Activated T-helper 2 cell treated with anti-CD3 and anti-CD28 coated beads, Interferon-gamma antibody, Interleukin-2, Interleukin-4, amounts not matched to agents 10 μg/mL and 5 μg/mL and 100 μg/mL, durations not matched to agents 14 hours and 24 hours and 36 hours (primary cell): ENCODE results near the gene RPS17. TPM values are rescaled to one million over a fixed set of nuclear protein-coding genes. Genes with fewer than 3 reads are reported as not detected.

ENCODE experiments used
- DNase-seq: peaks from one replicate; pipeline ENCODE4 v3.0.0; 2021; ENCODE audit warnings: low spot score
- H3K27ac Mint-ChIP-seq: one replicate; pipeline ENCODE4 v1.8.0; 2021; ENCODE audit warnings: mixed read lengths
- H3K27me3 Mint-ChIP-seq: one replicate; pipeline ENCODE4 v1.8.0; 2021; ENCODE audit warnings: low read depth, mixed read lengths
- H3K36me3 Mint-ChIP-seq: one replicate; pipeline ENCODE4 v1.8.0; 2021; ENCODE audit warnings: low read depth, mixed read lengths
- H3K4me1 Mint-ChIP-seq: one replicate; pipeline ENCODE4 v1.8.0; 2021; ENCODE audit warnings: low read depth, mixed read lengths
- H3K4me3 Mint-ChIP-seq: one replicate; pipeline ENCODE4 v1.8.0; 2021; ENCODE audit warnings: low read depth, mild to moderate bottlenecking, moderate library complexity, mixed read lengths
- H3K9me3 Mint-ChIP-seq: one replicate; pipeline ENCODE4 v1.8.0; 2021; ENCODE audit warnings: mixed read lengths
- intact Hi-C: fragments of 100-400 bp; cut with micrococcal nuclease; formaldehyde crosslinking; loops from one replicate; pipeline ENCODE4 v1.15.1; 2023
- total RNA-seq: library from RNA; stranded (reverse); gene quantifications from 2 replicates; pipeline ENCODE4 v1.2.3, GENCODE V29; 2022

RPS17 gene
- total RNA-seq = 2,500 and 2,516 TPM in 2 replicates

DNA sequence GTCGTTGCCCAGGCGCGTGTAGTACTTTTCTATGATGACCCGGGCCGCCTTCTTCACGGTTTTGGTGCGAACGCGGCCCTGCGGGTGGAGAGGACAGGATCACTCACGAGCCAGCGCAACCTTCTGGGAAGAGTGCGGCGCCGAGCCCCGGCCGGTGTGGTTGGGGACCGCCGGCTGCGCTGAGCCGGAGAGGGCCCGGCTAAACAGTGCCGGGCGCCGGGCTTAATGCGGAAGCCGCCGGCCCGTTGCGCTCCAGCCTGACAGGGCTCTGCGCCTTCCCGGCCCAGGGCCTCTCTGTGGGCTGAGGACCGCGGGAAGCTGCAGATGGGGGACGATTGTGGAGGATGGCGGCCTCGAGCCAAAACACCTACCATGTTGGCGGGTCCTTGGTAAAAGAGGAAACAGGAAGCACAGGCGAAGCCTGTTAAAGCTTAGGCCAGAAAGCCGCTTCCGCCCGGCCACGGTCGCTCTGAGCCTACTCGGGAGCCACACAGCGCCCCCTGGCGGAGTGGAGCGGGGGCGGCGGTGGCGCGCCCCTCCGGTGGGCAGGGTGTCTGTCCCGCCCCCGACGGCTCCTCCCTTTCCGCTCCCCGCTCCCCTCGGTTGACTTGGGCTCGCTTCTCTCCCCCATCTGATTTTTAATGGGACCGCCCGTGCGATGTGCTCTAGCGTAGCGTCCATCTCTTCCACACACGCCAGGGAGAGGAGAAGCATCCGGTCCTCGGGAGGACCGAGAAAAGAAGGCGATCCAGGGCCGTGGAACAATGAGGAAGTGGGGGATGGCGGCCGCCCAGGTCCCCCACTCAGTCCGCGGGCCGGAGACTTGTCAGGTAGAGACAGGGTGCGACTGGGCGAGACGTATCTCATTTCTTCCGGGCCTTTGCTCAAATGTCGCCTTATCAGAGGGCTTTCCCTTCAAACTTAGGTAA is at the start of gene RPS17:
TSS of gene RPS17 (minus strand) at position 403 of the 929 bp plus-strand sequence. CDS start at position 374, 29 bp downstream.
- peaks cover 3% of the 10 kb centered on the region for H3K27me3 Mint-ChIP-seq
- peak within 1 kb of the TSS; percentile 95 for H3K4me3 Mint-ChIP-seq
- peaks cover 52% of the 10 kb centered on the region for H3K36me3 Mint-ChIP-seq
- H3K9me3 Mint-ChIP-seq = no peaks in the 10 kb centered on the region
- peak; percentile 98 for DNase-seq
- peaks cover 21% of the 10 kb centered on the region for H3K4me1 Mint-ChIP-seq
- intact Hi-C loops = loop anchor here (10.0 kb wide), 4 partner anchors 214 to 474 kb away; partner anchors contain the start of genes C15orf40 and RAMAC
- H3K27ac Mint-ChIP-seq = peak within 1 kb of the TSS; percentile 88

- H3K9me3 Mint-ChIP-seq = no peaks in the 10 kb centered on the region
Measured at GRCh38 chr15:82587805-82588204, 47.5 kb upstream of the RPS17 start.

DNA sequence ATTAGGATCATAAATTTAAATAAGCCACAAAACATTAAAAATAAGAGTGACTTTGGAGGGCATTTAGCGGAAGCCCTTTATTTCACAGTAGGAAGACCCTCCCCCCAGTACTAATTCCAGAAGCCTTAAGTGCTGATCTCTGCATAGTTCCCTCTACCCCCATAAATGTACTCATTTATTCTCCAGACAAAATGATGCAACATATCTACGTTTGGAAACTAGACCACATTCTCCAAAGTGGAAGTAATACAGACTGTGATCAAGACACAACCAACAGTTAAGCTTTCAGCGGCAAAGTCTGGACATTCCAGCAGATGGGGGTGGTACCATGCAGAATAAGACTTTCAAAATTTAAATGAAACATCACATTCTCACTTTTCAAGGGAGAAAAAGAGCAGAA is 44.8 kb upstream of the RPS17 start:
- no peak overlapping the region for H3K27ac Mint-ChIP-seq
- DNase-seq = no peak
- H3K36me3 Mint-ChIP-seq = no peaks in the 10 kb centered on the region
- peaks cover 45% of the 10 kb centered on the region for H3K27me3 Mint-ChIP-seq
- H3K4me1 Mint-ChIP-seq = no peaks in the 10 kb centered on the region
- H3K4me3 Mint-ChIP-seq = no peak overlapping the region
- intact Hi-C loops = no loop called here
- no peaks in the 10 kb centered on the region for H3K9me3 Mint-ChIP-seq

More at GRCh38 chr15:82587805-82588204, 47.5 kb upstream of the RPS17 start:
- no peaks in the 10 kb centered on the region for H3K4me1 Mint-ChIP-seq
- DNase-seq = no peak
- H3K36me3 Mint-ChIP-seq = no peaks in the 10 kb centered on the region
- H3K27me3 Mint-ChIP-seq = peaks cover 44% of the 10 kb centered on the region
- H3K27ac Mint-ChIP-seq = no peak overlapping the region
- intact Hi-C loops = no loop called here
- H3K4me3 Mint-ChIP-seq = no peak overlapping the region

- Mint-ChIP-seq H3K27me3 (peaks cover 21% of the 10 kb centered on the region), H3K27ac (no peak overlapping the region), H3K9me3 (no peaks in the 10 kb centered on the region), H3K36me3 (no peaks in the 10 kb centered on the region), H3K4me3 (no peak overlapping the region), H3K4me1 (no peaks in the 10 kb centered on the region)
- intact Hi-C loops = no loop called here
- no peak for DNase-seq
Measured at GRCh38 chr15:82580713-82581112, 40.5 kb upstream of the RPS17 start.

DNA sequence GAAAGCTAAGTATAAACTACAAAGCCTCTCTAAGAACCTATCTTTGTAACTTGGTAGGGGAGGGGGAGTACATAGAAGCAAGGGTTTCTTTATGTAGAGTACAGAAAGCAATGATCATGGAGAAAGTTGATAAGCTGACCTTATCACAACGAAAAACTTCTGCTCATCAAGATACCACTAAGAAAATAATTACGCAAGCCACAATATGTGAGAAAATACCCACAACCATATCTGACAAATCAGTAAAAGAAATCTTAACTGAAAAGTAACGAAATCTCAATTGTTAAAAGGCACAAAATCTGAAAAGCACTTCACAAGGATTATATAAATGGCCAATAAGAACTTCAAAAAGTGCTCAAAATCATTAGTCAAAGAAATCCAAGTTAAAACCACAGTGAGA is 35.1 kb upstream of the RPS17 start:
- DNase-seq = no peak
- no peaks in the 10 kb centered on the region for H3K4me1 Mint-ChIP-seq
- H3K36me3 Mint-ChIP-seq = no peaks in the 10 kb centered on the region
- intact Hi-C loops = no loop called here
- H3K9me3 Mint-ChIP-seq = no peaks in the 10 kb centered on the region
- H3K27me3 Mint-ChIP-seq = peaks cover 24% of the 10 kb centered on the region
- H3K27ac Mint-ChIP-seq = no peak overlapping the region
- no peak overlapping the region for H3K4me3 Mint-ChIP-seq

- DNase-seq = no peak
- intact Hi-C loops = no loop called here
- no peaks in the 10 kb centered on the region for H3K9me3 Mint-ChIP-seq
- peaks cover 29% of the 10 kb centered on the region for H3K27me3 Mint-ChIP-seq
- H3K4me3 Mint-ChIP-seq = no peak overlapping the region
- H3K27ac Mint-ChIP-seq = no peak overlapping the region
- no peaks in the 10 kb centered on the region for H3K36me3 Mint-ChIP-seq
- H3K4me1 Mint-ChIP-seq = no peaks in the 10 kb centered on the region
Measured at GRCh38 chr15:82572986-82573385, 32.7 kb upstream of the RPS17 start.

DNA sequence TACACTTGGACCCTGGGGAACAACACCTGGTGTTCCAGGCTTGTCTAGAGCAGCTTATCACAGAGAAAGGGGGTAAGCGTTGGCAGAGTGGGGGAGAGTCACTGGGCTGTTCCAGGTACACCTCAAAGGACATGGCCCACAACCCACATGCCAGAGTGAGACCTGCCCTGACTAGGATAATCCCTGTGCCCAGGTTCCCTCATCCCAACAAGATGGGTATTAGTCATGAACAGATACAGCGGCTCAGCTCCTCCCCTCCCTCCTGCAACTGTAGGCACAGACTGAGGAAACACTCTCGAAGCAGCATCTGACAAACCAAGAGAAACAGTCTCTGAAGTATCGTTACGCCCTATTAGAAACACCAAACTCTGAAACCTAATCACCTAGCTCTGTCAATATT is 32.1 kb upstream of the RPS17 start:
- DNase-seq = no peak
- Mint-ChIP-seq H3K4me1 (no peaks in the 10 kb centered on the region), H3K36me3 (no peaks in the 10 kb centered on the region), H3K27me3 (peaks cover 29% of the 10 kb centered on the region), H3K27ac (no peak overlapping the region), H3K4me3 (no peak overlapping the region), H3K9me3 (no peaks in the 10 kb centered on the region)
- intact Hi-C loops = no loop called here

GRCh38 chr15:82571722-82572222 is 31.5 kb upstream of the RPS17 start:
- Mint-ChIP-seq H3K9me3 (no peaks in the 10 kb centered on the region), H3K27ac (no peak overlapping the region), H3K36me3 (no peaks in the 10 kb centered on the region), H3K4me3 (no peak overlapping the region), H3K4me1 (no peaks in the 10 kb centered on the region), H3K27me3 (peaks cover 29% of the 10 kb centered on the region)
- intact Hi-C loops = no loop called here
- DNase-seq = no peak

DNA sequence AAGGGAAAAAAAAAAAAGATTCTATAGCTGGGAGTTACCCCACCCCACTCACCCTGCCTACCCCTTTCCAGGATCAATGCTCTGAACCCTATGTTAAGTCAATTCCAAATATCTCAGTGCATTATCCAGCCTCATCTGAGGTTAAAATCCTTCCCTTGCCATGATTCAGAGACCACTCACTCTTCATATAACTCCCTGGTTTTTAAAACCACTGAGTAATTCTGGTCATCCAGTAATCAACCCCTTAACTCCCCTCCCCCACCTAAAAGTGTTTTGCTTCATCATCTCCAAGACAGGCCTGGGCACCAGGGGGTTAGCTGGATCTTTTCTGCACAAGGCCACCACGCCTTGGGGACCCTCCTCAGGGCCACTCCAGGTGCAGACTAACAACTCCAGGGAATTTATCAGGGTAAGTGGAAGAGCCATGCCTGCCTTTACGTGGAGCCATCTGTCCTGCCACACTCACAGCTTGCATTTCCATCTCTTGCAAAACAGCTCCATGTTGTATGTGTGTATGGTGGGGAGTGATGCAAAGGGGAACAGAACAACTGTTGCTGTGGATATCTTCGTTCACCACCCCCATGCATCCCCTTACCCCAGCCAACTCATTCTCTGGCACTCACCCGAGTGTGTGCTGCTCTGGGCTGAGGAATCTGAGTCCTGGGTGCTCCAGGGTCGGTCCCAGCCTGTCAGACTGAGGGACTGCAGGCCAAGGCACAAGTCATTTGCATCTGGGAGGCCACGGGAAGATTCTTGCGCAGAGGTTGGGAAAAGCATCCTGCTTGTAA is 30.7 kb upstream of the RPS17 start:
- Mint-ChIP-seq H3K9me3 (no peaks in the 10 kb centered on the region), H3K36me3 (no peaks in the 10 kb centered on the region), H3K27ac (no peak overlapping the region), H3K27me3 (peaks cover 31% of the 10 kb centered on the region), H3K4me3 (no peak overlapping the region), H3K4me1 (no peaks in the 10 kb centered on the region)
- intact Hi-C loops = no loop called here
- no peak for DNase-seq

GRCh38 chr15:82569834-82570233 is 29.6 kb upstream of the RPS17 start:
- H3K36me3 Mint-ChIP-seq = no peaks in the 10 kb centered on the region
- H3K27me3 Mint-ChIP-seq = peaks cover 27% of the 10 kb centered on the region
- intact Hi-C loops = no loop called here
- H3K9me3 Mint-ChIP-seq = no peaks in the 10 kb centered on the region
- DNase-seq = no peak
- no peak overlapping the region for H3K27ac Mint-ChIP-seq
- H3K4me3 Mint-ChIP-seq = no peak overlapping the region
- no peaks in the 10 kb centered on the region for H3K4me1 Mint-ChIP-seq

DNA sequence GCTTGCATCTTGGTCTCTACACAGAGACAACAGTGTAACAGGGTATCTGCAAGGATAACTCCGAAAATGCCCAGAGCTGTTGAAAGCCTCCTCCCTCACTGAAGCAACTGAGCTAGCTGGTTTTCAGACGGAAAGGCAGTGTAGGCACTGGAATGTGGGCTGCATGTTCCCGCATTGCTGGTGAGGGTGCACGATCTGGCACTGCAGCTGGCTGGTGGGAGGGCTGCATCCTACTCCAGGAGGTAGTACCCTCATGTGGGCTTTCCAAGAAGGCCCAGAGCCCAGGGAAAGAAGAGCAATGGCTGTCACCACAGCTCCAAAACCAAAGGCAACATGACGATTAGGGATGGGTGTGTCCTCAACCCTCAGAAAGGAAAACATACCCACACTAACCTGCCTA is 28.7 kb upstream of the RPS17 start:
- no peak for DNase-seq

GRCh38 chr15:82567661-82568060 is 27.4 kb upstream of the RPS17 start:
- Mint-ChIP-seq H3K4me3 (no peak overlapping the region), H3K27me3 (peaks cover 17% of the 10 kb centered on the region)

More for the DNA sequence above, 28.7 kb upstream of the RPS17 start:
- Mint-ChIP-seq H3K9me3 (no peaks in the 10 kb centered on the region), H3K4me3 (no peak overlapping the region), H3K27ac (no peak overlapping the region), H3K36me3 (no peaks in the 10 kb centered on the region), H3K4me1 (no peaks in the 10 kb centered on the region), H3K27me3 (peaks cover 24% of the 10 kb centered on the region)
- intact Hi-C loops = no loop called here

DNA sequence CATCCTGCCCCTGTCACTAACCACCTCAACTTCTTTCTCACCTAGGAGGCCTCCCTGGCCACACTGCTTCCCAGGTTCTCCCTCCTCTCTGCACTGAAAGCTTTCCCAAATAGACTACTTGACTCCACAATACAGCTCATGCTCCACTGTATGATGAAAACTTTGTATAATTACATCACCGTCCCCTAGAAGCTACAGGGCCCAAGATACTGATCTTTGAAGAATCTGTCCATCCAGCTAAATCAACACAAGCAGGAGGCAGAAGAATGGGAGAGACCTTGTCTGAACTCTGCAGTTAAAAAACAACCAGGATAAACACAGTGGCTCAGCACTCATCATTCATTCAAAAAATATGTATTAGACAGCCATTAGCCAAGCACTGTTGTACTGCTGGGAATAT is 26.4 kb upstream of the RPS17 start:
- peaks cover 15% of the 10 kb centered on the region for H3K27me3 Mint-ChIP-seq
- H3K27ac Mint-ChIP-seq = no peak overlapping the region
- H3K4me1 Mint-ChIP-seq = no peaks in the 10 kb centered on the region
- no peak overlapping the region for H3K4me3 Mint-ChIP-seq
- no peaks in the 10 kb centered on the region for H3K36me3 Mint-ChIP-seq
- no peak for DNase-seq
- H3K9me3 Mint-ChIP-seq = no peaks in the 10 kb centered on the region
- intact Hi-C loops = no loop called here

More at GRCh38 chr15:82567661-82568060, 27.4 kb upstream of the RPS17 start:
- Mint-ChIP-seq H3K36me3 (no peaks in the 10 kb centered on the region), H3K9me3 (no peaks in the 10 kb centered on the region), H3K4me1 (no peaks in the 10 kb centered on the region), H3K27ac (no peak overlapping the region)
- DNase-seq = no peak
- intact Hi-C loops = no loop called here
